ENCODE data around the gene SAMD1. TPM values are rescaled to one million over a fixed set of nuclear protein-coding genes. Genes with fewer than 3 reads are reported as not detected.
A peak's percentile ranks its signal among the peaks of the same experiment; 100 is the strongest.

Gene SAMD1
- total RNA-seq, 2 donors from 2014 or later: 94.2 to 126 TPM

GRCh38 chr19:14136509-14137281 is 46.1 kb upstream of the SAMD1 start, which contains the start of gene ASF1B:
Gene ASF1B (minus strand): TSS chr19:14136589. CDS start chr19:14136456, 133 bp downstream.
- peak; percentile 51 for TF ChIP-seq CTCF (conservative IDR thresholded peaks at IDR 0.05)
- H3K36me3 Mint-ChIP-seq (ENCODE audit: low read depth): peaks cover 15% of the 10 kb centered on the region

GRCh38 chr19:14135985-14136508 is 45.5 kb upstream of the SAMD1 start:
- Histone ChIP-seq H3K4me1 (ENCODE audit: control insufficient read depth, insufficient read depth, low read length) (peaks cover 3% of the 10 kb centered on the region), H3K36me3 (ENCODE audit: control insufficient read depth, insufficient read depth, low read length) (no peaks in the 10 kb centered on the region), H3K4me3 (ENCODE audit: low read length) (peak overlapping the region; percentile 85), H3K9ac (ENCODE audit: extremely low read depth, low read length, poor library complexity, severe bottlenecking) (peak overlapping the region; percentile 67), H3K9me3 (ENCODE audit: control insufficient read depth, low read length) (no peaks in the 10 kb centered on the region), H3K27me3 (ENCODE audit: control insufficient read depth, insufficient read depth, low read length, poor library complexity, severe bottlenecking) (no peaks in the 10 kb centered on the region), H3K27ac (ENCODE audit: low read depth, low read length) (no peak overlapping the region)
- 0 to 4% methylated on average over 9 to 38 of the region's 38 CpGs for WGBS, 2 experiments (ENCODE audit: insufficient coverage in 1 of 2, insufficient read length in 1 of 2)
- DNase-seq: no peak
- H3K4me3 Mint-ChIP-seq: peak overlapping the region; percentile 73
- H3K9me3 Mint-ChIP-seq: no peaks in the 10 kb centered on the region
- H3K27me3 Mint-ChIP-seq (ENCODE audit: insufficient read depth): no peaks in the 10 kb centered on the region
- H3K27ac Mint-ChIP-seq: peak overlapping the region; percentile 31
- H3K4me1 Mint-ChIP-seq: peaks cover 14% of the 10 kb centered on the region
- no peak for TF ChIP-seq CTCF (conservative IDR thresholded peaks at IDR 0.05)
- H3K36me3 Mint-ChIP-seq (ENCODE audit: low read depth): peaks cover 17% of the 10 kb centered on the region

More at GRCh38 chr19:14136509-14137281, 46.1 kb upstream of the SAMD1 start, which contains the start of gene ASF1B:
- Histone ChIP-seq H3K27ac (ENCODE audit: low read depth, low read length) (peak within 1 kb of the TSS; percentile 83), H3K4me3 (ENCODE audit: low read length) (peak within 1 kb of the TSS; percentile 86), H3K9ac (ENCODE audit: extremely low read depth, low read length, poor library complexity, severe bottlenecking) (peak within 1 kb of the TSS; percentile 67), H3K4me1 (ENCODE audit: control insufficient read depth, insufficient read depth, low read length) (peaks cover 3% of the 10 kb centered on the region), H3K9me3 (ENCODE audit: control insufficient read depth, low read length) (no peaks in the 10 kb centered on the region), H3K27me3 (ENCODE audit: control insufficient read depth, insufficient read depth, low read length, poor library complexity, severe bottlenecking) (no peaks in the 10 kb centered on the region), H3K36me3 (ENCODE audit: control insufficient read depth, insufficient read depth, low read length) (no peaks in the 10 kb centered on the region)
- H3K9me3 Mint-ChIP-seq: no peaks in the 10 kb centered on the region
- peak within 1 kb of the TSS; percentile 97 for H3K27ac Mint-ChIP-seq
- no peaks in the 10 kb centered on the region for H3K27me3 Mint-ChIP-seq (ENCODE audit: insufficient read depth)
- WGBS, 2 experiments (ENCODE audit: insufficient coverage in 1 of 2, insufficient read length in 1 of 2): 0% methylated on average over 32 to 78 of the region's 78 CpGs
- H3K4me3 Mint-ChIP-seq: peak within 1 kb of the TSS; percentile 73
- DNase-seq: peak; percentile 99
- H3K4me1 Mint-ChIP-seq: peaks cover 14% of the 10 kb centered on the region

GRCh38 chr19:14135355-14135754 is 44.8 kb upstream of the SAMD1 start:
- no peak overlapping the region for H3K27ac ChIP-seq (ENCODE audit: low read depth, low read length)
- peaks cover 3% of the 10 kb centered on the region for H3K4me1 ChIP-seq (ENCODE audit: control insufficient read depth, insufficient read depth, low read length)
- H3K36me3 Mint-ChIP-seq (ENCODE audit: low read depth): peaks cover 17% of the 10 kb centered on the region
- peak overlapping the region; percentile 73 for H3K4me3 Mint-ChIP-seq
- H3K4me3 ChIP-seq (ENCODE audit: low read length): peak overlapping the region; percentile 85
- H3K9me3 ChIP-seq (ENCODE audit: control insufficient read depth, low read length): no peaks in the 10 kb centered on the region
- no peaks in the 10 kb centered on the region for H3K27me3 Mint-ChIP-seq (ENCODE audit: insufficient read depth)
- 66 to 75% methylated on average over 6 of the region's 6 CpGs for WGBS, 2 experiments (ENCODE audit: insufficient coverage in 1 of 2, insufficient read length in 1 of 2)
- H3K4me1 Mint-ChIP-seq: peaks cover 14% of the 10 kb centered on the region
- peak overlapping the region; percentile 31 for H3K27ac Mint-ChIP-seq
- no peaks in the 10 kb centered on the region for H3K36me3 ChIP-seq (ENCODE audit: control insufficient read depth, insufficient read depth, low read length)
- no peaks in the 10 kb centered on the region for H3K27me3 ChIP-seq (ENCODE audit: control insufficient read depth, insufficient read depth, low read length, poor library complexity, severe bottlenecking)
- H3K9me3 Mint-ChIP-seq: no peaks in the 10 kb centered on the region
- H3K9ac ChIP-seq (ENCODE audit: extremely low read depth, low read length, poor library complexity, severe bottlenecking): peak overlapping the region; percentile 67
- no peak for TF ChIP-seq CTCF (conservative IDR thresholded peaks at IDR 0.05)
- DNase-seq: no peak
